Neural cell (in vitro differentiated cells): ENCODE measurements around the gene HS1BP3. TPM values are rescaled to one million over a fixed set of nuclear protein-coding genes. Genes with fewer than 3 reads are reported as not detected.

Source experiments
- H2AFZ ChIP-seq: fragments of 200-600, 300-800 bp; sonication (generic), shearing (Covaris generic); 2 replicates; pipeline ENCODE4 v1.6.0; 2014; ENCODE audit warnings: low read depth, mild to moderate bottlenecking, antibody characterized with exemption, low read length, moderate library complexity
- H3F3A ChIP-seq: fragments of 200-600 bp; shearing (Covaris generic); 2 replicates; pipeline ENCODE4 v1.6.1; 2016; ENCODE audit warnings: mild to moderate bottlenecking, moderate library complexity, mixed read lengths, antibody characterized with exemption, low read length; ENCODE audit not compliant: insufficient read depth, poor library complexity, severe bottlenecking
- H3K27ac ChIP-seq: fragments of 200-600, 300-800 bp; sonication (generic), shearing (Covaris generic); 2 replicates; pipeline ENCODE4 v1.5.1; 2014; ENCODE audit warnings: mild to moderate bottlenecking, low read length, moderate library complexity
- H3K27me3 ChIP-seq: fragments of 300-800, 200-600 bp; sonication (generic), shearing (Covaris generic); 2 replicates; pipeline ENCODE4 v1.6.0; 2014; ENCODE audit warnings: mild to moderate bottlenecking, low read depth, low read length, moderate library complexity; ENCODE audit not compliant: insufficient read depth
- H3K36me3 ChIP-seq: fragments of 300-800, 200-600 bp; sonication (generic), shearing (Covaris generic); 2 replicates; pipeline ENCODE4 v1.5.1; 2014; ENCODE audit warnings: mild to moderate bottlenecking, antibody characterized with exemption, low read length, moderate library complexity; ENCODE audit not compliant: insufficient read depth
- H3K4me2 ChIP-seq: fragments of 300-800, 200-600 bp; sonication (generic), shearing (Covaris generic); 2 replicates; pipeline ENCODE4 v1.6.0; 2014; ENCODE audit warnings: mild to moderate bottlenecking, low read length
- H3K4me3 ChIP-seq: fragments of 300-800, 200-600 bp; sonication (generic), shearing (Covaris generic); 2 replicates; pipeline ENCODE4 v1.5.1; 2014; ENCODE audit warnings: mild to moderate bottlenecking, low read length, moderate library complexity
- H3K79me2 ChIP-seq: fragments of 200-600 bp; shearing (Covaris generic); replicated peaks from 2 replicates; pipeline ENCODE4 v1.6.0; 2014; ENCODE audit warnings: mild to moderate bottlenecking, low read length, moderate library complexity; ENCODE audit not compliant: insufficient read depth
- H3K9ac ChIP-seq: fragments of 300-800, 200-600 bp; sonication (generic), shearing (Covaris generic); 2 replicates; pipeline ENCODE4 v1.6.1; 2016; ENCODE audit warnings: mild to moderate bottlenecking, low read length, mixed read lengths
- H3K9me2 ChIP-seq: fragments of 200-600 bp; shearing (Covaris generic); 2 replicates; pipeline ENCODE4 v1.6.1; 2016; ENCODE audit warnings: mild to moderate bottlenecking, low read length, mixed read lengths; ENCODE audit not compliant: insufficient read depth
- H3K9me3 ChIP-seq: fragments of 200-600, 300-800 bp; sonication (generic), shearing (Covaris generic); 2 replicates; pipeline ENCODE4 v1.6.1; 2016; ENCODE audit warnings: mild to moderate bottlenecking, mixed run types, low read length, moderate library complexity, mixed read lengths
- H4K20me1 ChIP-seq: fragments of 200-600 bp; shearing (Covaris generic); 2 replicates; pipeline ENCODE4 v1.6.1; 2016; ENCODE audit warnings: mild to moderate bottlenecking, mixed run types; ENCODE audit not compliant: insufficient read depth
- CTCF ChIP-seq: fragments of 450-650 bp; IDR thresholded peaks from 2 replicates; pipeline ENCODE4 v1.5.1; 2014; ENCODE audit warnings: antibody characterized with exemption, mild to moderate bottlenecking, moderate library complexity; ENCODE audit not compliant: poor library complexity, severe bottlenecking
- EP300 ChIP-seq: fragments of 450-650 bp; conservative IDR thresholded peaks from 2 replicates; pipeline ENCODE4 v1.6.1; 2014; ENCODE audit warnings: antibody characterized with exemption, mild to moderate bottlenecking, moderate library complexity; ENCODE audit not compliant: poor library complexity, severe bottlenecking
- EZH2 ChIP-seq: fragments of 200-600, 300-800 bp; shearing (Covaris generic), sonication (generic); IDR thresholded peaks from 2 replicates; pipeline ENCODE4 v1.6.1; 2014; ENCODE audit warnings: antibody characterized with exemption, low read length, borderline replicate concordance, mild to moderate bottlenecking; ENCODE audit not compliant: insufficient read depth, poor library complexity, severe bottlenecking
- MXI1 ChIP-seq: fragments of 450-650 bp; conservative IDR thresholded peaks from 2 replicates; pipeline ENCODE4 v1.6.1; 2014; ENCODE audit warnings: antibody characterized with exemption, mild to moderate bottlenecking; ENCODE audit not compliant: poor library complexity, severe bottlenecking
- POLR2AphosphoS5 ChIP-seq: IDR thresholded peaks from 2 replicates; pipeline ENCODE4 v1.6.1; 2012
- RAD21 ChIP-seq: fragments of 450-650 bp; conservative IDR thresholded peaks from 2 replicates; pipeline ENCODE4 v1.6.1; 2014; ENCODE audit warnings: antibody characterized with exemption, mild to moderate bottlenecking, moderate library complexity
- REST ChIP-seq: IDR thresholded peaks from 2 replicates; pipeline ENCODE4 v1.6.1; 2012; ENCODE audit warnings: borderline replicate concordance
- SMC3 ChIP-seq: fragments of 450-650 bp; conservative IDR thresholded peaks from 2 replicates; pipeline ENCODE4 v1.6.1; 2014; ENCODE audit warnings: antibody characterized with exemption, mild to moderate bottlenecking, moderate library complexity; ENCODE audit not compliant: poor library complexity
- TAF1 ChIP-seq: IDR thresholded peaks from 2 replicates; pipeline ENCODE4 v1.6.1; 2012; ENCODE audit warnings: low read depth
- polyA plus RNA-seq: library from polyadenylated mRNA; depleted of rRNA; stranded (reverse); fragments of >200 nt; gene quantifications from 2 replicates; pipeline ENCODE4 v1.2.3, GENCODE V29; 2014

Gene HS1BP3
- polyA plus RNA-seq, 1 donor from 2014 or later: 8.9 TPM

DNA sequence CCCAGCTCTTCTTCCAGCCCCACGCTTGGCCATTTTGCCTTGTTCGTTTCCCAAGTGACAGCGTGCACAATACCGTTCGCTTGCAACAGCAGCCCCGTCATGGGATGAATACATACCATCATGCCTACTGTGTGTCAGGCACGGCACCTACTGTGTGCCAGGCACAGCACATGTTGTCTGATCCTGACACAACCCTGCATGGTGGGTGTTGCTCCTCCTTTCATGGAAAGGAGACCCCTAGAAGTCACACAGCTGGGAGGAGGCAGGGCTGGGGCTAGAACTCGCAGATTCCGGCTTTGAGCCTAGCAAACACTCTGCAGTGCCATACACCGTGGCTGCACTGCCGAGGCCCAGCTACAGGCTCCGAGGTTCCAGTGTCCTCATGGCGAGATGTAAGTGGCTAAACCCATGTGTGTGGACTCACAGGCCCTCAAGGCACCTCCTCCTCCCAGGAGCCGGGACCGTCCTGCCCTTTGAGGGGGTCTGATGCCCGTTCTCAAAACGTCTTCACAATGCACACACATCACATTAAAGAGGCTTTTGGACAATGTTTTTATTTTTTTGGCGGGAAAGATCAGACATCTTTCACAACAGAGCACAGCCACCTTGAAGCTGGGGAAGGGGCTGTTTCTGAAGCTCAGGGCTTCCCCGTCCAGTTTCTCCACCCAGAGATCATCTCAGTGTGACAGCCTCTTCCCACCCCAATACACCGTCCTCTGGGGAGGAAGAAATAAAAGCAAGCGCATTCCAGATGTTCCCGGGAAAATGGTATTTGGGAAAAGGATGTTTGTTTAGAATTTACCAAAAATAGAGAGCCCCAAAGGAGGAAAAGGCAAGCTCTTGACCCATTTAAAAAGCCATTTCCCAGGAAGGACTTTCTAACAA lies 64.9 kb downstream of the HS1BP3 start:
- TF ChIP-seq REST (no peak), CTCF (no peak), POLR2AphosphoS5 (no peak), SMC3 (no peak), EZH2 (no peak), EP300 (no peak), TAF1 (no peak), MXI1 (no peak), RAD21 (no peak)
- Histone ChIP-seq H2AFZ (no peak overlapping the region), H3K9ac (no peak overlapping the region), H4K20me1 (no peaks in the 10 kb centered on the region), H3K79me2 (no peaks in the 10 kb centered on the region), H3K4me3 (no peak overlapping the region), H3K9me2 (no peaks in the 10 kb centered on the region), H3K9me3 (no peaks in the 10 kb centered on the region), H3K27ac (no peak overlapping the region), H3K27me3 (no peaks in the 10 kb centered on the region), H3K36me3 (no peaks in the 10 kb centered on the region), H3F3A (no peaks in the 10 kb centered on the region), H3K4me2 (no peak overlapping the region)

DNA sequence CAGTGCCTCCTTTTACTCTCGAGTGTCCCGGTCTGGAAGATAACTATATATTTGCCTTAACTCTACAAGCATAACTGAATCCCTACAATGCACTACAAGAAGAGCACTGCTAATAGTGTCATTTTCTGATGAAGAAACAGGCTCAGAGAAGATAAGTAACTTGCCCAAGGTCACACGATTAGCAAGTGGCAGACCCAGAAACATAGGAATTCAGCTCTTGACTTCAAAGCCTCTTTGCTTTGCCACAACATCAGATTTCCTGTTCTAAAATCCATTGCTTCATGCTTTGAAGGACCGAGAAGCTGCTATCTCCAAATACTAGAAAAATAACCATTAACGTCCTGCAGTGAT lies 65.6 kb downstream of the HS1BP3 start:
- Histone ChIP-seq H2AFZ (no peak overlapping the region), H3K79me2 (no peaks in the 10 kb centered on the region), H3K9ac (no peak overlapping the region), H4K20me1 (no peaks in the 10 kb centered on the region), H3K36me3 (no peaks in the 10 kb centered on the region), H3K27me3 (no peaks in the 10 kb centered on the region), H3K9me2 (no peaks in the 10 kb centered on the region), H3K4me3 (no peak overlapping the region), H3F3A (no peaks in the 10 kb centered on the region), H3K4me2 (no peak overlapping the region), H3K9me3 (no peaks in the 10 kb centered on the region), H3K27ac (no peak overlapping the region)
- TF ChIP-seq REST (no peak), SMC3 (no peak), MXI1 (no peak), CTCF (no peak)
